Activated naive CD4-positive, alpha-beta T cell treated with anti-CD3 and anti-CD28 coated beads, Interleukin-2, amount 50 U/mL, for 72 hours (primary cell): ENCODE results near the gene MBD4. TPM values are rescaled to one million over a fixed set of nuclear protein-coding genes. Genes with fewer than 3 reads are reported as not detected.
"Not testable (repeated sequence)": the region's sequence is repeated elsewhere in the genome, so short reads cannot be mapped to it uniquely, and the experiment has no call there.

Source experiments
- ATAC-seq, 2 donors: fragments of 150-1000 bp; cut with Tn5 transposase; 2 replicates each; pipeline ENCODE4 v1.10.0; 2021; ENCODE audit warnings: mild to moderate bottlenecking in 2 of 2, moderate library complexity in 2 of 2
- DNase-seq, 2 donors: peaks; one replicate each; pipeline ENCODE4 v3.0.0; 2021 to 2022; ENCODE audit warnings: low spot score in 2 of 2
- H3K27ac Mint-ChIP-seq, 2 donors: one replicate each; pipeline ENCODE4 v1.8.0; 2022; ENCODE audit warnings: mild to moderate bottlenecking in 2 of 2, mixed read lengths in 2 of 2
- H3K36me3 Mint-ChIP-seq, 2 donors: one replicate each; pipeline ENCODE4 v1.8.0; 2022; ENCODE audit warnings: mixed read lengths in 2 of 2
- H3K9me3 Mint-ChIP-seq, 2 donors: one replicate each; pipeline ENCODE4 v1.8.0; 2022; ENCODE audit warnings: mixed read lengths in 2 of 2
- total RNA-seq, 2 donors: library from RNA; stranded (reverse); gene quantifications; one replicate each; pipeline ENCODE4 v1.2.3, GENCODE V29; 2022

The MBD4 gene
- total RNA-seq, 2 donors from 2014 or later = 49.6 to 64.1 TPM

DNA sequence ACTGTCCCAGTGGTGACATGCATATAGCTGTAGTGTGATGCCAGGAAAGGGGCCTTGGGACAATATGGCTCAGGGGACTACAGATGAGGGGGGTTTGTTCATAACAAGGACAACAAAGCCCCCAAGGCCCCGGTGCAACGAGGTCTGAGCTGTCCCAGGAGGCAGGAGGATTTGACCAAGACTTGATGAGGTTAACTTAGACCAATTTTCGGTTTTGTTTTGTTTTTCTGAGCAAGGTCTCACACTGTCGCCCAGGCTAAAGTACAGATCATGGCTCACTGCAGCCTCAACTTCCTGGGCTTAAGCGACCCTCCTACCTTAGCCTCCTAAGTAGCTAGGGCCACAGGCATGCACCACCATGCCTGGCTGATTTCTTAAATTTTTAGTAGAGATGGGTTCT lies 35.1 kb downstream of the MBD4 start:
- DNase-seq (no peak), ATAC-seq (no peak)
- Mint-ChIP-seq H3K27ac (no peak overlapping the region), H3K36me3 (no peaks in the 10 kb centered on the region), H3K9me3 (no peaks in the 10 kb centered on the region)

DNA sequence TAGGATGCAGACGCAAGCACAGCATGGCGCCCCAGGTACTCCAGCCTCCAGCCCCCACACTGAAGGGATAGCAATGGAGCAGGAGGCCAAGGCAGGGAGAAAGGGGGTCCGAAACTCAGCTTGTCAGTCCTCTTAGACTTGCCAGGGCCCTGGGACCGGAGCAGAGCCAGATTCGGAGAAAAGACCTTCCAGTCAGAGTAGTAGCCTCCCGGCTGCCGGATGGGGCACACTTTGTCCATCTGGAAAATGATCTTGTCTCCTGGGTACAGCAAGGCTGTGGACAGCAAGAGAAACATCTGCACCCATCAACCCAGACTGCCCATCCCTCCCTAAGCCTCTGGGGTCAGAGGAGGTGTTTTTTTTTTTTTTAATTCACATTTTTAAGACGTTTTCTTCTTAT lies 35.6 kb downstream of the MBD4 start:
- DNase-seq = no peak
- H3K27ac Mint-ChIP-seq = no peak overlapping the region

GRCh38 chr3:129403450-129403849 lies 36.3 kb downstream of the MBD4 start:
- ATAC-seq = no peak
- DNase-seq = no peak
- Mint-ChIP-seq H3K36me3 (peaks cover 7 to 8% of the 10 kb centered on the region in 2 donors), H3K9me3 (no peaks in the 10 kb centered on the region), H3K27ac (no peak overlapping the region)

More for the DNA sequence above, 35.6 kb downstream of the MBD4 start:
- H3K36me3 Mint-ChIP-seq = peaks cover under 1% of the 10 kb centered on the region in 2 donors
- no peak for ATAC-seq
- H3K9me3 Mint-ChIP-seq = no peaks in the 10 kb centered on the region

GRCh38 chr3:129402616-129403015 lies 37.1 kb downstream of the MBD4 start:
- ATAC-seq (no peak), DNase-seq (no peak)
- H3K36me3 Mint-ChIP-seq = peaks cover 10% of the 10 kb centered on the region in 2 donors
- no peak overlapping the region for H3K27ac Mint-ChIP-seq
- no peaks in the 10 kb centered on the region for H3K9me3 Mint-ChIP-seq

DNA sequence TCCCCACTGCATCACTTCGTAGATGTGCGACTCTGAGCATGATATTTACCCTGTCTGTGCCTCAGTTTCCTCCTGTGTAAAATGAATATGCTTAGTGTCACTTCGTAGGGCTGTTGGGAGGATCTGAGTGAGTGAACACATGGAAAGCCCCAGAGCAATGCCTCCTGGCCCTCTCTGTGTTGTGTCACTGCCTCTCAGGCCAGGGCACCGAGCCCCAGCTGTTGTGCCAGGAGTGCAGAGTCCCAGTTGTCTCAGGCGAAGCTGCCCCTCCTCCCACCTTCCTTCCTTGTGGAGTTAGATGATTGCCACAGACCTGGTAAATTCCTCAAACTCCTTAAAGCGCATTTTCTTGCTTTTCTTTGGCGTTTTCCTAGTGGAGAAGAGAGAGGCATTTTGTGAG lies 37.5 kb downstream of the MBD4 start:
- Mint-ChIP-seq H3K9me3 (no peaks in the 10 kb centered on the region), H3K36me3 (peaks cover 10% of the 10 kb centered on the region in 2 donors), H3K27ac (no peak overlapping the region)
- ATAC-seq (no peak), DNase-seq (no peak)

- Mint-ChIP-seq H3K9me3 (no peaks in the 10 kb centered on the region), H3K36me3 (peaks cover 10% of the 10 kb centered on the region in 2 donors), H3K27ac (peak overlapping the region; percentile 98)
- DNase-seq = peak in 1 of 2 donors; percentile 15
- ATAC-seq = peak; percentile 30 to 65
These were observed 39.8 kb downstream of the MBD4 start for GRCh38 chr3:129399895-129400357.

DNA sequence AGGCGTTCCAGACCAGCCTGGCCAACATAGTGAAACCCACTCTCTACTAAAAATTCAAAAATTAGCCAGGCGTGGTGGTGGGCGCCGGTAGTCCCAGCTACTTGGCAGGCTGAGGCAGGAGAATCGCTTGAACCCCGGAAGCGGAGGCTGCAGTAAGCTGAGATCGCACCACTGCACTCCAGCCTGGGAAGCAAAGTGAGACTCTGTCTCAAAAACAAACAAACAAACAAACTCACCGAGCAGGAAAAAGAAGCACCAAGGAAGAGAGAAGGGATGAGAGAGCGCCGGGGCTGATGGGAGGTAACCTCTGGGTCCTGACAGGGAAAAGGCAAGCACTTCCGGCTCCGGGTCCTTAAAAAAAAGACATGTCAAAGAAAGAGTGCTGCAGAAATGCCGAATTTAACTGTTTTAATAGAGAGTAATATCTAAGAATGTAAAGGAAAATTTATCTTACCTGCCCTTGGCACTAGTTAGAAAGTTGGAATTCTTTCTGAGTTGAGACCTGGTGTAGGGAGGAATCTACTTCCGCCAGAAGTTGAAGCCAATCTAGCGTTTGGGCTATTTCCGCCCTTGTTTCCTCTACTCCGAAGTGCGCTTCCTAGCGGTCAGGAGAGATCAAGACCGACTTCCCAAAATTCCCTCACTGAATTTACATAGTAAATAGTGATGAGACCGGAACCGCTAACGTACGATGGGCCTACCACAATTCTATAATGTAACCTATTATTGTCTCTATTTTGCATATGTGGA lies 40.4 kb downstream of the MBD4 start:
- Mint-ChIP-seq H3K36me3 (peaks cover 10% of the 10 kb centered on the region in 2 donors), H3K27ac (peak overlapping the region; percentile 98), H3K9me3 (no peaks in the 10 kb centered on the region)
- peak; percentile 80 to 92 for ATAC-seq
- DNase-seq = peak; percentile 66 to 70

GRCh38 chr3:129398803-129399144 lies 41.0 kb downstream of the MBD4 start:
- ATAC-seq (peak in 1 of 2 donors; percentile 19), DNase-seq (peak in 1 of 2 donors; percentile 12)
- Mint-ChIP-seq H3K36me3 (peaks cover 10% of the 10 kb centered on the region in 2 donors), H3K9me3 (no peaks in the 10 kb centered on the region), H3K27ac (peak overlapping the region; percentile 98)

GRCh38 chr3:129393760-129394564 lies 45.8 kb downstream of the MBD4 start:
- not testable (repeated sequence) for H3K9me3 Mint-ChIP-seq, ATAC-seq, DNase-seq
- Mint-ChIP-seq H3K36me3 (peaks cover 8 to 19% of the 10 kb centered on the region in 2 donors), H3K27ac (peak overlapping the region; percentile 8 to 84)

- peak overlapping the region in 1 of 2 donors; percentile 72 for H3K27ac Mint-ChIP-seq
- H3K9me3 Mint-ChIP-seq = no peaks in the 10 kb centered on the region
- ATAC-seq (no peak), DNase-seq (no peak)
- H3K36me3 Mint-ChIP-seq = peaks cover under 1 to 12% of the 10 kb centered on the region in 2 donors
These were observed 46.5 kb downstream of the MBD4 start for GRCh38 chr3:129393271-129393670.

GRCh38 chr3:129392106-129392887 lies 47.5 kb downstream of the MBD4 start:
- ATAC-seq, H3K27ac Mint-ChIP-seq, H3K9me3 Mint-ChIP-seq, DNase-seq: not testable (repeated sequence)
- peaks cover 0 to 12% of the 10 kb centered on the region in 2 donors for H3K36me3 Mint-ChIP-seq

GRCh38 chr3:129391583-129391982 lies 48.2 kb downstream of the MBD4 start:
- not testable (repeated sequence) for DNase-seq, ATAC-seq, H3K9me3 Mint-ChIP-seq
- peak overlapping the region; percentile 48 to 83 for H3K27ac Mint-ChIP-seq
- peaks cover 0 to 12% of the 10 kb centered on the region in 2 donors for H3K36me3 Mint-ChIP-seq

DNA sequence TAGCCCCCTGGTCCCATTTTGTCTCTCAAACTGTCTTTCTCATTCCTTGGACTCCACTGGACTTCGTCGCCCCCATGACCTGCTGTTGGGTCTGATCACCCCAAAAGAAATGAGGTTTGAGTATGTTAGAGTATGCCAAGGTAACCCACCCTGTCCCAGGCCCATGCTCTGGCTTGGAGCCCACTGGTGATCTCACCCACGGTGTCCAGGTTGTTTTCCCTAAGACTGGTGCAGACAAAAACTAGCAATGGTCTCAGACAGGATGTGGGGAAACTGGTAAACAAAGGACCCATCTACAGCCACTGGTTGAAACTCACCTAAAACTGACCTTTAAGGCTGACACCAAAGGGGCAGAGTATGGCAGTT lies 50.2 kb downstream of the MBD4 start:
- Mint-ChIP-seq H3K9me3 (no peaks in the 10 kb centered on the region), H3K27ac (peak overlapping the region in 1 of 2 donors; percentile 44)

GRCh38 chr3:129388791-129389571 lies 50.8 kb downstream of the MBD4 start:
- not testable (repeated sequence) for DNase-seq, ATAC-seq, H3K9me3 Mint-ChIP-seq, H3K27ac Mint-ChIP-seq
- H3K36me3 Mint-ChIP-seq = peaks cover 0 to 12% of the 10 kb centered on the region in 2 donors

More for the DNA sequence above, 50.2 kb downstream of the MBD4 start:
- no peak for ATAC-seq
- peaks cover 0 to 12% of the 10 kb centered on the region in 2 donors for H3K36me3 Mint-ChIP-seq
- no peak for DNase-seq

- ATAC-seq (no peak), DNase-seq (no peak)
- peaks cover 0 to 5% of the 10 kb centered on the region in 2 donors for H3K36me3 Mint-ChIP-seq
- H3K9me3 Mint-ChIP-seq = no peaks in the 10 kb centered on the region
- no peak overlapping the region for H3K27ac Mint-ChIP-seq
These were observed 52.3 kb downstream of the MBD4 start for GRCh38 chr3:129387487-129387886.

DNA sequence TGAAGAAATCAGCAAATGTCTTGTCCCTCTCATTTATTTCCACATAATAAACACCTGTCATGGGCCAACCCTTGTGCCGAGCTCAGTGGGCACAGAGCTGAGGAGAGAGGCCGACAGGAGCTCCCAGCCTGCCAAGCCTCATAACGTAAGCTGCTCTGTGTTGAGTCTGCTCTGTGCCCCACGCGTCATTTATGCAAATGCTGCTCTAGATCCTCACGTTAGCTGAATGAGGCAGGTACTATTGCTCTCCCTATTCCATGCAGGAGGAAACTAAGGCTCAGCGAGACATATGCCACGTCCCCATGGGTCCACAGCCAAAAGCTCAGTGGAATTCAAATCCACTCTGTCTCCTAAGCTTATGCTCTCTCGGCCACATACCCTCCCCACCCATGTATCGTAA lies 52.8 kb downstream of the MBD4 start:
- H3K9me3 Mint-ChIP-seq = no peaks in the 10 kb centered on the region
- ATAC-seq (no peak), DNase-seq (no peak)
- H3K36me3 Mint-ChIP-seq = peaks cover 0 to 5% of the 10 kb centered on the region in 2 donors
- peak overlapping the region in 1 of 2 donors; percentile 11 for H3K27ac Mint-ChIP-seq
